HG03457 (cell line): ENCODE measurements around the gene ZNF383.
"Not testable (repeated sequence)": the region's sequence is repeated elsewhere in the genome, so short reads cannot be mapped to it uniquely, and the experiment has no call there.

Experiments
- ATAC-seq: cut with Tn5 transposase; IDR thresholded peaks from one replicate; pipeline ENCODE4 v1.9.1; 2021; ENCODE audit warnings: moderate number of reproducible peaks; ENCODE audit not compliant: unreplicated experiment

ZNF383 gene

GRCh38 chr19:37217775-37218591 lies at the start of gene ZNF383:
Gene ZNF383, plus strand, starts transcription at chr19:37218214. Its CDS starts 12,240 bp downstream, at chr19:37230454.
- peak; percentile 73 for ATAC-seq

GRCh38 chr19:37172368-37173366 lies 45.3 kb upstream of the ZNF383 start, which contains the start of gene ZNF585A:
Gene ZNF585A, minus strand, starts transcription at chr19:37172695. Its CDS starts 2,785 bp downstream, at chr19:37169910.
- peak; percentile 81 for ATAC-seq

GRCh38 chr19:37186071-37186470 lies 31.9 kb upstream of the ZNF383 start:
- ATAC-seq, result not testable (repeated sequence)

- not testable (repeated sequence) for ATAC-seq
These were observed 22.8 kb upstream of the ZNF383 start for GRCh38 chr19:37195248-37195647.

GRCh38 chr19:37197115-37197514 lies 20.9 kb upstream of the ZNF383 start:
- ATAC-seq, result not testable (repeated sequence)

GRCh38 chr19:37197768-37198167 lies 20.2 kb upstream of the ZNF383 start:
- ATAC-seq, result no peak

GRCh38 chr19:37217480-37217774 lies 587 bp upstream of the ZNF383 start:
- no peak for ATAC-seq

GRCh38 chr19:37218592-37218935 lies 550 bp downstream of the ZNF383 start:
- ATAC-seq, result peak; percentile 3

- no peak for ATAC-seq
These were observed 2.4 kb downstream of the ZNF383 start for GRCh38 chr19:37220383-37220782.

GRCh38 chr19:37221136-37221535 lies 3.1 kb downstream of the ZNF383 start:
- no peak for ATAC-seq

- no peak for ATAC-seq
These were observed 8.2 kb downstream of the ZNF383 start for GRCh38 chr19:37226248-37226647.

- no peak for ATAC-seq
These were observed 10.0 kb downstream of the ZNF383 start for GRCh38 chr19:37227996-37228395.

GRCh38 chr19:37243206-37243632 lies 25.2 kb downstream of the ZNF383 start:
- ATAC-seq, result no peak

GRCh38 chr19:37251308-37252229 lies 33.6 kb downstream of the ZNF383 start:
- ATAC-seq, result no peak

- not testable (repeated sequence) for ATAC-seq
These were observed 45.0 kb downstream of the ZNF383 start for GRCh38 chr19:37263028-37263427.

GRCh38 chr19:37267005-37267404 lies 49.0 kb downstream of the ZNF383 start:
- ATAC-seq, result not testable (repeated sequence)

GRCh38 chr19:37267755-37268154 lies 49.7 kb downstream of the ZNF383 start:
- ATAC-seq, result not testable (repeated sequence)

GRCh38 chr19:37280656-37281055 lies 62.6 kb downstream of the ZNF383 start:
- not testable (repeated sequence) for ATAC-seq

GRCh38 chr19:37284020-37284419 lies 66.0 kb downstream of the ZNF383 start:
- not testable (repeated sequence) for ATAC-seq

GRCh38 chr19:37289229-37289628 lies 71.2 kb downstream of the ZNF383 start:
- ATAC-seq, result not testable (repeated sequence)
